WTC11 (cell line): Measurements from ENCODE around the gene KRTAP10-7. TPM values are rescaled to one million over a fixed set of nuclear protein-coding genes. Genes with fewer than 3 reads are reported as not detected.

Experiments used
- ATAC-seq: fragments of 200-7000 bp; cut with Tn5 transposase; 2 replicates; pipeline ENCODE4 v1.10.0; 2021; ENCODE audit warnings: mild to moderate bottlenecking, moderate library complexity
- CTCF ChIA-PET: fragments of 300-600 bp; sonication (Branson Sonifier 250); formaldehyde crosslinking; loops from one replicate; lab custom pipeline; 2021; ENCODE audit warnings: antibody characterized with exemption; lab: Charles Lee
- POLR2A ChIA-PET: fragments of 350-600 bp; sonication (Branson Sonifier 250); formaldehyde crosslinking; loops from one replicate; lab custom pipeline; 2021; ENCODE audit warnings: antibody characterized with exemption; lab: Charles Lee
- DNase-seq: peaks from one replicate; pipeline ENCODE4 v3.0.0; 2021; ENCODE audit warnings: low spot score
- H3K27ac Mint-ChIP-seq: 2 replicates; pipeline ENCODE4 v1.8.0; 2021; ENCODE audit warnings: mixed read lengths
- H3K27me3 Mint-ChIP-seq: 2 replicates; pipeline ENCODE4 v1.8.0; 2021; ENCODE audit warnings: low read depth, mild to moderate bottlenecking, moderate library complexity, mixed read lengths
- H3K36me3 Mint-ChIP-seq: 2 replicates; pipeline ENCODE4 v1.8.0; 2021; ENCODE audit warnings: mixed read lengths
- H3K4me1 Mint-ChIP-seq: 2 replicates; pipeline ENCODE4 v1.8.0; 2022; ENCODE audit warnings: mixed read lengths
- H3K4me3 Mint-ChIP-seq: 2 replicates; pipeline ENCODE4 v1.8.0; 2021; ENCODE audit warnings: mild to moderate bottlenecking, moderate library complexity, mixed read lengths
- H3K9me3 Mint-ChIP-seq: 2 replicates; pipeline ENCODE4 v1.8.0; 2021; ENCODE audit warnings: mixed read lengths
- FOXJ3 ChIP-seq: sonication (generic); formaldehyde crosslinking; IDR thresholded peaks from 2 replicates; pipeline ENCODE4 v1.9.0; 2021; ENCODE audit warnings: missing genetic modification reagents, mild to moderate bottlenecking, borderline replicate concordance
- FOXK1 ChIP-seq: sonication (generic); formaldehyde crosslinking; IDR thresholded peaks from 2 replicates; pipeline ENCODE4 v1.8.0; 2022; ENCODE audit warnings: mild to moderate bottlenecking, moderate library complexity, missing genetic modification reagents
- FOXP1 ChIP-seq: sonication (generic); formaldehyde crosslinking; IDR thresholded peaks from 2 replicates; pipeline ENCODE4 v1.8.0; 2022; ENCODE audit warnings: missing genetic modification reagents, mild to moderate bottlenecking, moderate library complexity, borderline replicate concordance
- JUN ChIP-seq: sonication (generic); formaldehyde crosslinking; IDR thresholded peaks from 2 replicates; pipeline ENCODE4 v1.8.0; 2023; ENCODE audit warnings: mild to moderate bottlenecking, missing genetic modification reagents
- NR1H2 ChIP-seq: sonication (generic); formaldehyde crosslinking; IDR thresholded peaks from 2 replicates; pipeline ENCODE4 v1.9.0; 2021; ENCODE audit warnings: mild to moderate bottlenecking, moderate library complexity, missing genetic modification reagents
- RORB ChIP-seq: fragments of 250-450 bp; sonication (Bioruptor Pico); IDR thresholded peaks from 2 replicates; pipeline ENCODE4 v1.9.0; 2021; ENCODE audit warnings: mild to moderate bottlenecking
- TEAD1 ChIP-seq: sonication (generic); formaldehyde crosslinking; IDR thresholded peaks from 2 replicates; pipeline ENCODE4 v1.8.0; 2022; ENCODE audit warnings: mild to moderate bottlenecking, missing genetic modification reagents
- ZNF138 ChIP-seq: sonication (generic); formaldehyde crosslinking; conservative IDR thresholded peaks from 2 replicates; pipeline ENCODE4 v1.8.1; 2022; ENCODE audit warnings: mild to moderate bottlenecking, moderate library complexity, missing genetic modification reagents
- total RNA-seq: library from RNA; stranded (reverse); gene quantifications from 3 replicates; pipeline ENCODE4 v1.2.3, GENCODE V29; 2021
- TF ChIP-seq, protein P1 (sequence below): sonication (generic); formaldehyde crosslinking; conservative IDR thresholded peaks from 2 replicates; pipeline ENCODE4 v1.8.1; 2023; ENCODE audit warnings: mild to moderate bottlenecking, low read depth, missing genetic modification reagents, moderate library complexity
- TF ChIP-seq, protein P2 (sequence below): fragments of 250-450 bp; sonication (Bioruptor Pico); conservative IDR thresholded peaks from 2 replicates; pipeline ENCODE4 v1.9.0; 2021; ENCODE audit warnings: mild to moderate bottlenecking
- TF ChIP-seq, protein P3 (sequence below): sonication (generic); formaldehyde crosslinking; IDR thresholded peaks from 2 replicates; pipeline ENCODE4 v1.8.0; 2022; ENCODE audit warnings: mild to moderate bottlenecking, missing genetic modification reagents
- TF ChIP-seq, protein P4 (sequence below): sonication (generic); formaldehyde crosslinking; IDR thresholded peaks from 2 replicates; pipeline ENCODE4 v1.8.0; 2023; ENCODE audit warnings: mild to moderate bottlenecking, missing genetic modification reagents
- TF ChIP-seq, protein P5 (sequence below): sonication (generic); formaldehyde crosslinking; IDR thresholded peaks from 2 replicates; pipeline ENCODE4 v1.8.1; 2022; ENCODE audit warnings: mild to moderate bottlenecking, moderate library complexity, missing genetic modification reagents
- TF ChIP-seq, protein P6 (sequence below): fragments of 250-450 bp; sonication (Bioruptor Pico); IDR thresholded peaks from 2 replicates; pipeline ENCODE4 v1.9.0; 2021; ENCODE audit warnings: moderate library complexity, mild to moderate bottlenecking, inconsistent platforms, borderline replicate concordance
- TF ChIP-seq, protein P7 (sequence below): fragments of 250-450 bp; sonication (Bioruptor Pico); IDR thresholded peaks from 2 replicates; pipeline ENCODE4 v1.8.0; 2021; ENCODE audit warnings: mild to moderate bottlenecking

The KRTAP10-7 gene
- total RNA-seq, 1 experiment from 2014 or later, result not detected

DNA sequence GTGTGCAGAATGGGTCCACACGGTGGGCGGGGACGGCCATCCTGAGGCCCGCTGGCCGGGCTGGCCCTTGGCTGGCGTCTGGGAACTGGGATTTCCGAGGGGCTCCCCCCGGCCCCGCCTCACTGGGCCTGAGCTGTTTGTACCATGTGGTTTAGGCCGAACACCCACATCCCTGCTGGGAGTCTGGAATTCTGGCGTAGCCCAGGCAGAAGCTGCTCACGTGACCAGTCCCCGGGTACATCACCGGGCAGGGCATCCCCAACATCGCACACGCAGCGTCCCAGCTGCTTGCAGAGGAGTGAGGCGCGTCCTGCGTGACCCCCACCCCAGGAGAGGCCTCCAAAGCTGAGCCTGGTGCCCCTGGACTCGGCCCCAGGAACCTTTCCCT, 2.1 kb downstream of the KRTAP10-7 start:
- Mint-ChIP-seq H3K36me3 (no peaks in the 10 kb centered on the region; the same call in 1 of the 2 replicates), H3K4me3 (no peak overlapping the region)
- POLR2A ChIA-PET, result no interaction called here

DNA sequence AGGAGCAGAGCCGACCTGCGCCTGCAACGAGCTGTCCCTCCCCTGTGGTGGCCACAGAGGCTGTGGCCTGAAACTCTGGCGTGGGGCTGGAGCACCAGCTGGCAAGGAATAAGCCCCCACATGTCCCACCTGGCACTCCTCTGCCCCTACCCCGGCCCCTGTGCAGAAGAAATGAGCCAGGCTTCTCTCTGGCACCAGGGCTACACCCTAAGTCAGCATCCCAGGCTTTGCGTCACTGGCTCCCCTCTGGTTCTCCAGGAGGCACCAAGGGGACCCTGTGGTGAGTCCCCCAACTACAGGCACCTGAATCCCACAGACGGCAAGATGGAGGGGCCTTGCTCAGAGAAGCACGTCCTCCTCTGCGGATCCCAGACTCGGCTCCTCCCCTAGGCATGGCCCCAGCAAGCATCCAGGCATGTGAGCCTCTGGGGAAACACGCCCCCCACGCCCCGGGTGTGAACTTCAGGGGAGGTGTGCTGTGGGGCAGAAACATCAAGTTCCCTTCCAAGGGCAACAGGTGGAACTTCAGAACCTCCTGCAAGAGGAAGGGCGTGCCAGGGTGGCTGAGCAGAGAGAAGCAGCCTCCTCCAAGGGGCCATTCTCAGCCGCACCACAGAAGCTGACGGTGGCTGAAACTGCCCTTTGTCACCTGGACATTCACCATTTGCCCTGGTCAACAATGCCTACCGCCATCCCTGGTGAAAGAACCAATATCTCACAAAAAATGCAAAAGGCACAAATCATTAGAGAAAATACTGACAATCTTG, 2.9 kb downstream of the KRTAP10-7 start:
- no peak overlapping the region for H3K27ac Mint-ChIP-seq
- DNase-seq (no peak), ATAC-seq (peak; percentile 38; the same call in 1 of the 2 replicates)
- POLR2A ChIA-PET, result no interaction called here
- peaks cover 25% of the 10 kb centered on the region for H3K9me3 Mint-ChIP-seq
- H3K36me3 Mint-ChIP-seq, result no peaks in the 10 kb centered on the region; the same call in 1 of the 2 replicates
- H3K4me1 Mint-ChIP-seq, result peaks cover 19% of the 10 kb centered on the region
- TF ChIP-seq, protein P1, sequence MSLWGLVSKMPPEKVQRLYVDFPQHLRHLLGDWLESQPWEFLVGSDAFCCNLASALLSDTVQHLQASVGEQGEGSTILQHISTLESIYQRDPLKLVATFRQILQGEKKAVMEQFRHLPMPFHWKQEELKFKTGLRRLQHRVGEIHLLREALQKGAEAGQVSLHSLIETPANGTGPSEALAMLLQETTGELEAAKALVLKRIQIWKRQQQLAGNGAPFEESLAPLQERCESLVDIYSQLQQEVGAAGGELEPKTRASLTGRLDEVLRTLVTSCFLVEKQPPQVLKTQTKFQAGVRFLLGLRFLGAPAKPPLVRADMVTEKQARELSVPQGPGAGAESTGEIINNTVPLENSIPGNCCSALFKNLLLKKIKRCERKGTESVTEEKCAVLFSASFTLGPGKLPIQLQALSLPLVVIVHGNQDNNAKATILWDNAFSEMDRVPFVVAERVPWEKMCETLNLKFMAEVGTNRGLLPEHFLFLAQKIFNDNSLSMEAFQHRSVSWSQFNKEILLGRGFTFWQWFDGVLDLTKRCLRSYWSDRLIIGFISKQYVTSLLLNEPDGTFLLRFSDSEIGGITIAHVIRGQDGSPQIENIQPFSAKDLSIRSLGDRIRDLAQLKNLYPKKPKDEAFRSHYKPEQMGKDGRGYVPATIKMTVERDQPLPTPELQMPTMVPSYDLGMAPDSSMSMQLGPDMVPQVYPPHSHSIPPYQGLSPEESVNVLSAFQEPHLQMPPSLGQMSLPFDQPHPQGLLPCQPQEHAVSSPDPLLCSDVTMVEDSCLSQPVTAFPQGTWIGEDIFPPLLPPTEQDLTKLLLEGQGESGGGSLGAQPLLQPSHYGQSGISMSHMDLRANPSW (CRISPR knock-in tag), result no peak
- TF ChIP-seq FOXJ3, result no peak
- TF ChIP-seq, protein P2, sequence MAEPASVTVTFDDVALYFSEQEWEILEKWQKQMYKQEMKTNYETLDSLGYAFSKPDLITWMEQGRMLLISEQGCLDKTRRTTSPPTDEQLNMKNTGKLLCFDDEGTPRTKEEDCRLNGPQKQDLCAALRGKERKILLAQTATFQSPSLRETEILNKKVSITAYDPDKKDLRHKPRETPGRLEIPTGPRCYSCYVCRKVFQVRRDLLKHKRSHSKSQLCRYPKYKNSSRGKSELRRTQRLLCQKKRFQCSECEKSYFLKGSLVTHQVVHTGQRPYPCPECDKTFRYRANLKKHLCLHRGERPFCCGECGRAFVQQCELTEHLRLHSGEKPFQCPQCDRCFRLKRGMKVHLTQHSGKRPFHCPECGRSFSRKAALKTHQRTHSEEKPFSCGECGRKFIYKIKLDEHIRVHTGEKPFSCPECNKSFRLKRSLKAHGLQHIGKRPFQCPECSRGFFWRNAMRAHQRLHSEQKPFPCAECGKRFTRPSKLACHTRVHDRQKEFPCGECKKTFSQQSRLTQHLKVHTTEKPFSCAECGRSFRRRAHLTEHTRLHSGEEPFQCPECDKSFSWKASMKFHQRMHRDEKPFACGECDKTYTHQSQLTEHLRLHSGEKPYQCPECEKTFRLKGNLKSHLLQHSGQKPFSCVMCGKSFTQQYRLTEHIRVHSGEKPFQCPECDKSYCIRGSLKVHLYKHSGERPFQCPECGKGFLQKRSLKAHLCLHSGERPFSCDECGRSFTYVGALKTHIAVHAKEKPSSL (CRISPR knock-in tag), result no peak
- TF ChIP-seq ZNF138 (CRISPR knock-in tag), result no peak
- TF ChIP-seq FOXK1 (CRISPR knock-in tag), result no peak
- TF ChIP-seq, protein P3, sequence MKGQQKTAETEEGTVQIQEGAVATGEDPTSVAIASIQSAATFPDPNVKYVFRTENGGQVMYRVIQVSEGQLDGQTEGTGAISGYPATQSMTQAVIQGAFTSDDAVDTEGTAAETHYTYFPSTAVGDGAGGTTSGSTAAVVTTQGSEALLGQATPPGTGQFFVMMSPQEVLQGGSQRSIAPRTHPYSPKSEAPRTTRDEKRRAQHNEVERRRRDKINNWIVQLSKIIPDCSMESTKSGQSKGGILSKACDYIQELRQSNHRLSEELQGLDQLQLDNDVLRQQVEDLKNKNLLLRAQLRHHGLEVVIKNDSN (CRISPR knock-in tag), result no peak
- TF ChIP-seq RORB, result no peak
- no peak for TF ChIP-seq NR1H2 (CRISPR knock-in tag)
- TF ChIP-seq FOXP1, result no peak
- TF ChIP-seq, protein P4, sequence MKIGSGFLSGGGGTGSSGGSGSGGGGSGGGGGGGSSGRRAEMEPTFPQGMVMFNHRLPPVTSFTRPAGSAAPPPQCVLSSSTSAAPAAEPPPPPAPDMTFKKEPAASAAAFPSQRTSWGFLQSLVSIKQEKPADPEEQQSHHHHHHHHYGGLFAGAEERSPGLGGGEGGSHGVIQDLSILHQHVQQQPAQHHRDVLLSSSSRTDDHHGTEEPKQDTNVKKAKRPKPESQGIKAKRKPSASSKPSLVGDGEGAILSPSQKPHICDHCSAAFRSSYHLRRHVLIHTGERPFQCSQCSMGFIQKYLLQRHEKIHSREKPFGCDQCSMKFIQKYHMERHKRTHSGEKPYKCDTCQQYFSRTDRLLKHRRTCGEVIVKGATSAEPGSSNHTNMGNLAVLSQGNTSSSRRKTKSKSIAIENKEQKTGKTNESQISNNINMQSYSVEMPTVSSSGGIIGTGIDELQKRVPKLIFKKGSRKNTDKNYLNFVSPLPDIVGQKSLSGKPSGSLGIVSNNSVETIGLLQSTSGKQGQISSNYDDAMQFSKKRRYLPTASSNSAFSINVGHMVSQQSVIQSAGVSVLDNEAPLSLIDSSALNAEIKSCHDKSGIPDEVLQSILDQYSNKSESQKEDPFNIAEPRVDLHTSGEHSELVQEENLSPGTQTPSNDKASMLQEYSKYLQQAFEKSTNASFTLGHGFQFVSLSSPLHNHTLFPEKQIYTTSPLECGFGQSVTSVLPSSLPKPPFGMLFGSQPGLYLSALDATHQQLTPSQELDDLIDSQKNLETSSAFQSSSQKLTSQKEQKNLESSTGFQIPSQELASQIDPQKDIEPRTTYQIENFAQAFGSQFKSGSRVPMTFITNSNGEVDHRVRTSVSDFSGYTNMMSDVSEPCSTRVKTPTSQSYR (CRISPR knock-in tag), result no peak
- TF ChIP-seq, all 79 proteins: peak for 0
- H3K4me3 Mint-ChIP-seq, result no peak overlapping the region
- no peaks in the 10 kb centered on the region; the same call in 1 of the 2 replicates for H3K27me3 Mint-ChIP-seq
- CTCF ChIA-PET, result interaction anchor here (0.9 kb wide), 1 partner anchor 92 kb away, joined by 3 read pairs; no protein-coding TSS in a partner anchor

More for the DNA sequence above, 2.1 kb downstream of the KRTAP10-7 start:
- CTCF ChIA-PET, result interaction anchor here (0.9 kb wide), 1 partner anchor 92 kb away, joined by 3 read pairs; no protein-coding TSS in a partner anchor
- DNase-seq, result no peak
- Mint-ChIP-seq H3K27me3 (no peaks in the 10 kb centered on the region; the same call in 1 of the 2 replicates), H3K4me1 (peaks cover 28% of the 10 kb centered on the region), H3K27ac (no peak overlapping the region), H3K9me3 (peaks cover 25% of the 10 kb centered on the region)
- TF ChIP-seq JUN (CRISPR knock-in tag), result no peak
- no peak for TF ChIP-seq TEAD1 (CRISPR knock-in tag)
- TF ChIP-seq, protein P4 (CRISPR knock-in tag), result no peak
- TF ChIP-seq, protein P5, sequence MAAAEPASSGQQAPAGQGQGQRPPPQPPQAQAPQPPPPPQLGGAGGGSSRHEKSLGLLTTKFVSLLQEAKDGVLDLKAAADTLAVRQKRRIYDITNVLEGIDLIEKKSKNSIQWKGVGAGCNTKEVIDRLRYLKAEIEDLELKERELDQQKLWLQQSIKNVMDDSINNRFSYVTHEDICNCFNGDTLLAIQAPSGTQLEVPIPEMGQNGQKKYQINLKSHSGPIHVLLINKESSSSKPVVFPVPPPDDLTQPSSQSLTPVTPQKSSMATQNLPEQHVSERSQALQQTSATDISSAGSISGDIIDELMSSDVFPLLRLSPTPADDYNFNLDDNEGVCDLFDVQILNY (CRISPR knock-in tag), result no peak
- TF ChIP-seq, protein P6, sequence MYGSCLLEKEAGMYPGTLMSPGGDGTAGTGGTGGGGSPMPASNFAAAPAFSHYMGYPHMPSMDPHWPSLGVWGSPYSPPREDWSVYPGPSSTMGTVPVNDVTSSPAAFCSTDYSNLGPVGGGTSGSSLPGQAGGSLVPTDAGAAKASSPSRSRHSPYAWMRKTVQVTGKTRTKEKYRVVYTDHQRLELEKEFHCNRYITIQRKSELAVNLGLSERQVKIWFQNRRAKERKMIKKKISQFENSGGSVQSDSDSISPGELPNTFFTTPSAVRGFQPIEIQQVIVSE (CRISPR knock-in tag), result no peak
- TF ChIP-seq, protein P7, sequence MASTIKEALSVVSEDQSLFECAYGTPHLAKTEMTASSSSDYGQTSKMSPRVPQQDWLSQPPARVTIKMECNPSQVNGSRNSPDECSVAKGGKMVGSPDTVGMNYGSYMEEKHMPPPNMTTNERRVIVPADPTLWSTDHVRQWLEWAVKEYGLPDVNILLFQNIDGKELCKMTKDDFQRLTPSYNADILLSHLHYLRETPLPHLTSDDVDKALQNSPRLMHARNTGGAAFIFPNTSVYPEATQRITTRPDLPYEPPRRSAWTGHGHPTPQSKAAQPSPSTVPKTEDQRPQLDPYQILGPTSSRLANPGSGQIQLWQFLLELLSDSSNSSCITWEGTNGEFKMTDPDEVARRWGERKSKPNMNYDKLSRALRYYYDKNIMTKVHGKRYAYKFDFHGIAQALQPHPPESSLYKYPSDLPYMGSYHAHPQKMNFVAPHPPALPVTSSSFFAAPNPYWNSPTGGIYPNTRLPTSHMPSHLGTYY (CRISPR knock-in tag), result no peak
- no peak for ATAC-seq
